ENCODE results near the gene LCN12. TPM values are rescaled to one million over a fixed set of nuclear protein-coding genes. Genes with fewer than 3 reads are reported as not detected.

LCN12 gene
- total and polyA plus RNA-seq, 2 donors (not counting 1 experiment from before 2014, with no cell fraction given) = 0.17 TPM; not detected in 1

- TF ChIP-seq EZH2 (IDR thresholded peaks at IDR 0.05; ENCODE audit: low read length, missing control alignments) (no peak), CTCF (conservative IDR thresholded peaks at IDR 0.05 in 1 of 2, IDR thresholded peaks at IDR 0.05 in 1 of 2; ENCODE audit: low read depth in 1 of 2, low read length in 2 of 2) (no peak)
- H3K27ac ChIP-seq (ENCODE audit: insufficient read depth, low read length) = no peak overlapping the region
- H3K4me3 ChIP-seq (replicated peaks in 1 of 4; ENCODE audit: control extremely low read depth in 1 of 4, insufficient read depth in 1 of 4, low read depth in 3 of 4, low read length in 4 of 4) = no peak overlapping the region
Observed at GRCh38 chr9:136995362-136995761, 43.3 kb downstream of the LCN12 start.

GRCh38 chr9:136995772-136996311 lies 43.8 kb downstream of the LCN12 start:
- Histone ChIP-seq H3K4me2 (ENCODE audit: extremely low read depth, insufficient read depth, low read length) (peak overlapping the region; percentile 54), H3K9me3 (ENCODE audit: control insufficient read depth, insufficient read depth, low read depth, low read length) (no peaks in the 10 kb centered on the region), H4K20me1 (ENCODE audit: control insufficient read depth, extremely low read depth, insufficient read depth, low read length) (no peaks in the 10 kb centered on the region)

More at GRCh38 chr9:136995362-136995761, 43.3 kb downstream of the LCN12 start:
- H4K20me1 ChIP-seq (ENCODE audit: control insufficient read depth, extremely low read depth, insufficient read depth, low read length) = no peaks in the 10 kb centered on the region
- H3K4me1 ChIP-seq (ENCODE audit: control insufficient read depth, extremely low read depth, insufficient read depth, low read length) = peaks cover 15% of the 10 kb centered on the region
- H2AFZ ChIP-seq (ENCODE audit: low read length) = no peak overlapping the region
- H3K4me2 ChIP-seq (ENCODE audit: extremely low read depth, insufficient read depth, low read length) = no peak overlapping the region
- DNase-seq (ENCODE audit: low read depth in 2 of 2) = no peak
- no peaks in the 10 kb centered on the region for H3K9me3 ChIP-seq (ENCODE audit: control insufficient read depth, insufficient read depth, low read depth, low read length)
- H3K36me3 ChIP-seq (ENCODE audit: control insufficient read depth, insufficient read depth, low read length) = peaks cover 2% of the 10 kb centered on the region
- no peak overlapping the region for H3K9ac ChIP-seq (ENCODE audit: insufficient read depth, low read length)
- peaks cover 3% of the 10 kb centered on the region for H3K27me3 ChIP-seq (ENCODE audit: control insufficient read depth, insufficient read depth, low read length)
- H3K79me2 ChIP-seq (ENCODE audit: control insufficient read depth, insufficient read depth, low read length) = peaks cover 4% of the 10 kb centered on the region

More at GRCh38 chr9:136995772-136996311, 43.8 kb downstream of the LCN12 start:
- DNase-seq (ENCODE audit: low read depth in 2 of 2) = peak; percentile 39 to 50
- peaks cover 2% of the 10 kb centered on the region for H3K36me3 ChIP-seq (ENCODE audit: control insufficient read depth, insufficient read depth, low read length)
- no peak overlapping the region for H2AFZ ChIP-seq (ENCODE audit: low read length)
- no peak overlapping the region for H3K27ac ChIP-seq (ENCODE audit: insufficient read depth, low read length)
- TF ChIP-seq CTCF (conservative IDR thresholded peaks at IDR 0.05 in 1 of 2, IDR thresholded peaks at IDR 0.05 in 1 of 2; ENCODE audit: low read depth in 1 of 2, low read length in 2 of 2) = no peak
- TF ChIP-seq EZH2 (IDR thresholded peaks at IDR 0.05; ENCODE audit: low read length, missing control alignments) = no peak
- no peaks in the 10 kb centered on the region for H3K27me3 ChIP-seq (ENCODE audit: control insufficient read depth, insufficient read depth, low read length)
- H3K79me2 ChIP-seq (ENCODE audit: control insufficient read depth, insufficient read depth, low read length) = peaks cover 4% of the 10 kb centered on the region
- H3K9ac ChIP-seq (ENCODE audit: insufficient read depth, low read length) = no peak overlapping the region
- peak overlapping the region in 1 of 4 experiments; percentile 1 for H3K4me3 ChIP-seq (replicated peaks in 1 of 4; ENCODE audit: control extremely low read depth in 1 of 4, insufficient read depth in 1 of 4, low read depth in 3 of 4, low read length in 4 of 4)
- H3K4me1 ChIP-seq (ENCODE audit: control insufficient read depth, extremely low read depth, insufficient read depth, low read length) = peaks cover 18% of the 10 kb centered on the region
